Gastroesophageal sphincter (tissue), 3 donors: ENCODE data around the gene TMTC2.

Experiments
- CTCF ChIP-seq, 4 experiments: fragments of 200-600 bp in 2 of 4; fragments of 450-650 bp in 2 of 4; sonication (generic) in 1 of 4; IDR thresholded peaks; one replicate each; pipeline ENCODE4 v1.5.1; 2017 to 2019; ENCODE audit warnings: antibody characterized with exemption in 4 of 4, mild to moderate bottlenecking in 2 of 4, moderate library complexity in 2 of 4
- POLR2A ChIP-seq, 2 donors: fragments of 450-650 bp; IDR thresholded peaks; one replicate each; pipeline ENCODE4 v1.6.1; 2017; ENCODE audit warnings: antibody characterized with exemption in 2 of 2, mild to moderate bottlenecking in 2 of 2, moderate library complexity in 1 of 2
- POLR2AphosphoS5 ChIP-seq: sonication (generic); formaldehyde crosslinking; IDR thresholded peaks from one replicate; pipeline ENCODE4 v1.6.1; 2017; ENCODE audit warnings: antibody characterized with exemption

DNA sequence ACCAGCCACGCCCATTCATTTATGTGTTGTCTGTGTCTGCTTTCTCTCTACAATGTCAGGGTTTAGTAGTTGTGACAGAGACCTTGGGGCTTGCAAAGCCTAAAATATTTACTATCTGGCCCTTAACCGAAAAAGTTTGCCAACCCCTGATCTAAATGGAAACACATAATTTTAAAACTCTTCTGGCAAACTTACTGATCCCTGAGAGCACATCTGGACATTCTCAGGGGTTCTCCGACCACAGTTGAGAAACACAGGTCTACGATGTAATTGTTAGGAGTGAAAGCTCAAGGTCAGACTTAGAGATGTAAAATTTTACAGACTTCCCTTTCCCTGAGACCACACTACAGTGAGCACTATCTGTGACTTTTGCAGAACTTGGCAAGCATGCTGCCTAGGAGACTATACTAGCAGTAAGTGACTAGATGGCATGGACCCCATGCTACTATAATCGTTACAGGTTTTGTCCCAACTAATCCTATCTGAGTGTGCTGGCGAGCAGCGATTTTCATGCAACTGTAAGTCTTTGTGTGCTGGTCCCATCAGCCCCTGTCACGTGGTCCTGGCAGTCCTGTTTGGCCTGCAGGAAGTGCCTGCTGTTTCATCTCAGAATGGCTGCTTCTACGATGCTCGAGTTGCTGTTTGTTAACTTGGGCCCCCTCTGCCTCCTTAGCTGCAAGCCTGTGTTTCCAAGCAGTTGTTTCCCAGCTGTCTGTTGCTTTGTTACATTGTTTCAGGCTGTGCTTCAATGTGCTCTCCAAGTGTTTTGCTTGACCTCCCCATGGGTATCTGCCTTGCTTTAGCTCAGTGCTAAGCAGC, 21.6 kb downstream of the TMTC2 start:
- no peak for TF ChIP-seq POLR2AphosphoS5
- TF ChIP-seq CTCF (IDR thresholded peaks at IDR 0.05) = no peak
- TF ChIP-seq POLR2A (IDR thresholded peaks at IDR 0.05) = no peak
